Heart left ventricle (tissue), 13 donors: ENCODE results near the gene NMRAL1.

Experiments
- POLR2A ChIP-seq, 2 donors: fragments of 450-650 bp; IDR thresholded peaks; one replicate each; pipeline ENCODE4 v1.6.1; 2017; ENCODE audit warnings: antibody characterized with exemption in 2 of 2, mild to moderate bottlenecking in 2 of 2, moderate library complexity in 2 of 2
- TF ChIP-seq, protein P1 (sequence below), 12 donors: fragments of 200-600 bp; sonication (generic) in 4 of 12; IDR thresholded peaks; one replicate each; pipeline versions ENCODE4 v1.5.0 to v1.8.0; 2018 to 2022; ENCODE audit warnings: antibody characterized with exemption in 12 of 12, mild to moderate bottlenecking in 5 of 12
- donor health status: ischemic (EF 13 %, LVEDD 7.1; RV severe dilation, severe dysfunction).
- donor health status: DM: no; HTN: yes; CAD: no.
- donor health status: DM: no; HTN: no; CAD: no.
- donor health status: ischemic (EF 25% LVEDD 6.9; RV normal size, moderate dysfunction).
- donor health status: ischemic (EF 25% LVEDD 5.7; RV mildly dilated, moderate dysfunction).
- donor health status: ischemic (EF 35%, LVEDD 5.7; RV mildly dilated, moderate dysfunction).
- donor health status: nonischemic (EF 11% LVEDD 7.7; RV severe dilation, severe dysfunction).
- donor health status: DM: yes; HTN: yes; CAD: no.
- donor health status: PGD.
- donor health status: ischemic (EF 29% LVEDD 5.4; RV normal size, mild dysfunction).
- donor health status: nonischemic (EF 23%, LVEDD 6.1; RV moderate dilation, normal function).

DNA sequence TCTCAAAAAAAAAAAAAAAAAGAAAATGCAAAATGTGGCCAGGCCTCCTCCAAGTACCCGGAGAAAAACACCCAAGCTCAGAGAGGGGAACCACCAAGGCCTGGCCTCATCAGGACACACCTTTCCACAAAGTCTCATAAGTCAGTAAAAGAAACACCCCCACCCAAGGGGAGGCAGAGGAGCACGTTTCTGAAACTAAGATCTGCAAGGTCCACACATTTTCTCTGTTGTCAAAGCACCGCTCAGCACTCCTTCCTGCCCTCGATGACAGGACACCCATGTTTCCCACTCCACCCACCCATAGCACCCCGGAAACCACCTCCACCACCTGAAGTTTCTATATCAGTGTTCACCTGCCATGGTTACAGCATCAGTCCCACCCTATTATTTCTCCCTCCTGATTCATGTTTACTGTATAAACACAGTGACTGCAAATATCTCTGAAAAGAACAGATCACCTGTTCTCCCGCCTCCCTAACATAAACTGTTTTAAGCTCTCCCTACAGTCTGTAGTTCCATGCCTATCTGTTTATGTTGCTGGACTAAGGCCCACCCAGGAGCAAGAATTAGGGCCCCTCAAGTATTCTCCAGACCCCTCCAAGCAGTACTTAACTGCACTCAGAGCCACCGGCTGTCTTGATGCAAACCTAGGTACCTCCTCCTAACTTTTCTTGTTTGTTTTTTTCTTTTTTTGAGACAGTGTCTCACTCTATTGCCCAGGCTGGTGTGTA lies 60.1 kb downstream of the NMRAL1 start:
- TF ChIP-seq, protein P1, sequence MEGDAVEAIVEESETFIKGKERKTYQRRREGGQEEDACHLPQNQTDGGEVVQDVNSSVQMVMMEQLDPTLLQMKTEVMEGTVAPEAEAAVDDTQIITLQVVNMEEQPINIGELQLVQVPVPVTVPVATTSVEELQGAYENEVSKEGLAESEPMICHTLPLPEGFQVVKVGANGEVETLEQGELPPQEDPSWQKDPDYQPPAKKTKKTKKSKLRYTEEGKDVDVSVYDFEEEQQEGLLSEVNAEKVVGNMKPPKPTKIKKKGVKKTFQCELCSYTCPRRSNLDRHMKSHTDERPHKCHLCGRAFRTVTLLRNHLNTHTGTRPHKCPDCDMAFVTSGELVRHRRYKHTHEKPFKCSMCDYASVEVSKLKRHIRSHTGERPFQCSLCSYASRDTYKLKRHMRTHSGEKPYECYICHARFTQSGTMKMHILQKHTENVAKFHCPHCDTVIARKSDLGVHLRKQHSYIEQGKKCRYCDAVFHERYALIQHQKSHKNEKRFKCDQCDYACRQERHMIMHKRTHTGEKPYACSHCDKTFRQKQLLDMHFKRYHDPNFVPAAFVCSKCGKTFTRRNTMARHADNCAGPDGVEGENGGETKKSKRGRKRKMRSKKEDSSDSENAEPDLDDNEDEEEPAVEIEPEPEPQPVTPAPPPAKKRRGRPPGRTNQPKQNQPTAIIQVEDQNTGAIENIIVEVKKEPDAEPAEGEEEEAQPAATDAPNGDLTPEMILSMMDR (IDR thresholded peaks at IDR 0.05), result no peak
- TF ChIP-seq POLR2A (IDR thresholded peaks at IDR 0.05), result no peak
